Transverse colon (tissue), 4 donors: ENCODE results near the gene ADAMTS6.

ENCODE experiments used
- CTCF ChIP-seq, 5 experiments: fragments of 200-600 bp in 3 of 5; fragments of 450-650 bp in 2 of 5; sonication (generic) in 3 of 5; IDR thresholded peaks; 1 replicate in 2 of 5; 2 replicates in 3 of 5; pipeline ENCODE4 v1.5.1; 2016 to 2017; ENCODE audit warnings: antibody characterized with exemption in 5 of 5, inconsistent platforms in 3 of 5, mild to moderate bottlenecking in 2 of 5, moderate library complexity in 1 of 5
- EP300 ChIP-seq: sonication (generic); formaldehyde crosslinking; IDR thresholded peaks from one replicate; pipeline ENCODE4 v1.6.1; 2017; ENCODE audit warnings: antibody characterized with exemption, low read depth
- POLR2A ChIP-seq: fragments of 450-650 bp; IDR thresholded peaks from one replicate; pipeline ENCODE4 v1.6.1; 2016; ENCODE audit warnings: antibody characterized with exemption, mild to moderate bottlenecking, moderate library complexity
- POLR2AphosphoS5 ChIP-seq, 3 donors: sonication (generic); formaldehyde crosslinking; IDR thresholded peaks; one replicate each; pipeline ENCODE4 v1.6.1; 2016; ENCODE audit warnings: antibody characterized with exemption in 3 of 3

DNA sequence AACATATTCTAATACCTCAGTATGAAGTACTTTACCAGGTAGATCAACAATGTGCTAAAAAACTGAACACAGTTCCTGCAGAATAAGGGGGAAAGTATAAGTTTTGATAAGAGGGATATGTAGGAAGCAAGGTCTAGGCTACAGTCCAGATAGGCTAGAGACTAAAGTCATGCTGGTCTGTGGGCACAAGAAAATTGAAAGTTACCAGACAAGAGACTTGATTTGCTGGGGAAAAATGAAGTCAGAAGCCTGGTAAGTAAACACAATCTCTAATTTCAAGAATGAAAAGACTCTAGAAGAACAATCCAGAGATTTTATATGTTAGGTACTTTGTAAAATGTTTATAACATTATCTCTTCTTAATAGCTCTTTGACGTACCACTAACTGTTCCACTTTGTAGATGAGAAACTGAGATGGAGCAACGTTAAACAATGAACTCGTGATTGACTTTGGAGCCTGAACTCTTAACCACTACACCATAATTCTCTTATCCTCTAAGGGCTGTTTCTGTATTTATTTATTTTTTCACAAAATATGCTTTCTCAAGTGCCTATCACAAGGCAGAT lies 19.5 kb downstream of the ADAMTS6 start:
- no peak for TF ChIP-seq CTCF (IDR thresholded peaks at IDR 0.05)
- no peak for TF ChIP-seq POLR2AphosphoS5 (IDR thresholded peaks at IDR 0.05)
- TF ChIP-seq EP300 = no peak
- TF ChIP-seq POLR2A = no peak
